Activated naive CD4-positive, alpha-beta T cell treated with anti-CD3 and anti-CD28 coated beads, Interleukin-2, amount 50 U/mL, for 16 hours (primary cell): ENCODE results near the gene KCNMA1.

Source experiments
- DNase-seq: peaks from one replicate; pipeline ENCODE4 v3.0.0-alpha.2; 2020

The KCNMA1 gene

DNA sequence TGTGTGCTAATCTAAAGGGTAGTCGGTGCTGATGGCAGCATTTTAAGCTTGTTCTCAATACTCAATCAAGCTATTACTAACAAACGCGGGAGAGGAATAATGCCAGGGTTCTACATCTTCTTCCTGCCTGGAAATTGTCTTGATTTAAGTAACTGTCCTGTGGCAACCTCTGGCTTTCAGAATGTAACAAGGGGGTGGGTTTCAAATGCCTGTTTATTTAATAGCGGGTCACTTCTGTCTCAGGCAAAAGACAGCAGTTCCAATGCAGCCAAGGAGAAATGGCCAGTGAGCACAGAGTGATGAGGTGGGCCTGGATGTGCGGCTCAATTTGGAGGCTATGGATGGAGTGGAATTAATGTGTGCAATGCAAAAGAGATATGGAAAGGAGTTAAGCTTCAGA, 692.4 kb downstream of the KCNMA1 start:
- DNase-seq: no peak

DNA sequence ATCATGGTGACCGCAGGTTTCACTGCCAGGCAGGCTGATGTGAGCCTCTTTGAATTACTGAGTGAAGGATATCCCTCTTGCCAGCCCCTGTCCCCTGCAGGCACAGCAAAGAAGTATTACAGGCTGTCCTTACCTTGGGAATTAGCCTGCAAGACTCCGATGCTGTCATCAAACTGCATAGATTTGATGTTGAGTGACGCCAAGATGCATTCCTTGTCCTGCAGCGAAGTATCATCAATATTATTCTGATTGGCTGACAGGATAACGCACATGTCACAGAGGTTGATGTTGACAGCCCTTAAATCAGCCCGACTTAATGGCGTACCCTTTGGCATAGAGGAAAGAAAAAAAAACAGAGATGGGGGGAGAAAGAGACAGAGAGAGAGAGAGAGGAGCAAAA, 693.0 kb downstream of the KCNMA1 start:
- DNase-seq: no peak

DNA sequence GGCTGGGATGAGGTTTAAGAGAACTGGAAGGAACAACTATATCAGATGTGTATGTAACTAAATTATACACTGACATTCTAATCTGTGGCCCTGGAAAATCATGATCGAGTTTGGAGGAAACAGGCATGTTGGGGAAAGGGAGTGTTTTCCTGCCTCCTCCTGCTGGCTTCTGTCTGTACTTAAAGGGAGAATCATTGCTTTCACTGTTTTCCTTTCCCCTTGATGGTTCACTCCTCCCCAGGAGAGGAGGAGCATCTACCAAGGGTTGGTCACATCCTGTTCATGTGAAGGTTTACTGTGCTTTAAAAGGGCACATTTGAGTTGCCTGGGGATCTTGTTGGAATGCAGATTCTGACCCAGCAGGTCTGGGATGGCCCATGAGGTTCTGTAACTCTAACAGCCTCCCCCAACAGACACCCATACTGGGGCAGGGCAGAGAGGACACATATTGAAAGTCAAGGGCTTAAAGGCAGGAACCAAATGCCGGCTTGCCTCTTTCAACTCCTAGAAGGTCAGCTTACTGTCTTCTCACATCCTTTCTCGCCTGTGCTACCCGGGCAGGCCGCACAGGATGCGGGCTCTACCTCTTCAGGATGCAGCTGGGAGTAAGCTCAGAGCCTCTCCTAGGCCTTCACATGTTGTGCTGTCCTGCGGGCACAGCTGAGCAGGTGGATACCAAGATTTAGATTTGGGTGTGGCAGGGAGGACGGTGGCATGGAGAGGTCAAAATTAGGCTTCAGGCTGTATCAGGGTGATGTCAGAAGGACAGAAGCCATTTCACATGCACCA, 694.8 kb downstream of the KCNMA1 start:
- DNase-seq: no peak

DNA sequence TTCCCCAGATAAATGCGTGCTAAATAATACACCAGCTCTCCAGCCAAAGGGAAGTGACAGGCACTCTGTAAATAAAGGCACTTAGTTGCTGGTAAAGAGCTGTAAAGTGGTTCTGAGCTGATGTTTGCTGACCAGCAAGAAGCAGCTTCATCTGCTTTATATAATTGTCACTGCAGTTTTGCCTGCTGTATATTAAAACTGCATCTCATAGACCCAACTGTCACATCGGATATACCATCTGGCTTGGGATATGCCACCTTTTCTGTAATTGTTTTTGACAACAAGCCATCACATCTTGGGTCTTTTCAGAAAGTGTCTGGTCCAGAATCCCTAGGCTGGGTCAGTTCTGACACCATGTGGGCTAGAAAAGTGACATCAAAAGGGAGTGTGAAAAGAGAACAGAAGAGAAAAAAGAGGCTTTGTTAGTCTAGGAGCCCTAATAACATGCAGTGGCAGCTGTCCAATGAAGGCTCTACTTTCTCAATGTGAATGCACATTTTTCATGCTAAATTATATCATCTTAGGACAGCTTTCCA, 697.6 kb downstream of the KCNMA1 start:
- DNase-seq: no peak

DNA sequence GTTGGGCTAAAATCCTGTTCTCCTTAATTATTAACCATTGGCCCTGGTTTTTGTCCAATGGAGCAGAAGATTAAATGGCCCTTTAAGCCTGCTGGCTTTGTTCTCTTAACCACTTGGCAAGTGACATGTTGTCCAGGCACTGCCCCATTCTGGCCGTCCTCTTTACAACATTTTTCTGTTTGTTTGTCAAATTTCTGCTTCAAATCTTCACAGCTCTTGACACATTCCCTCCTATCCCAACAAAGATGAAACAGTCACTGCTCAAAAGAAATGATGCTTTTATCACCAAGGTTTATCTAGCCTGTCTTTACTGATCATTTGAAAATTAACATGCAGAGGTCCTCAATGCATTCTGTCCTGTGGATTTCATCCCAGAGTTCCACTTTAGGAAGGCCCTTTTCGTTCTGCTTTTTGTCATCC, 700.4 kb downstream of the KCNMA1 start:
- no peak for DNase-seq

DNA sequence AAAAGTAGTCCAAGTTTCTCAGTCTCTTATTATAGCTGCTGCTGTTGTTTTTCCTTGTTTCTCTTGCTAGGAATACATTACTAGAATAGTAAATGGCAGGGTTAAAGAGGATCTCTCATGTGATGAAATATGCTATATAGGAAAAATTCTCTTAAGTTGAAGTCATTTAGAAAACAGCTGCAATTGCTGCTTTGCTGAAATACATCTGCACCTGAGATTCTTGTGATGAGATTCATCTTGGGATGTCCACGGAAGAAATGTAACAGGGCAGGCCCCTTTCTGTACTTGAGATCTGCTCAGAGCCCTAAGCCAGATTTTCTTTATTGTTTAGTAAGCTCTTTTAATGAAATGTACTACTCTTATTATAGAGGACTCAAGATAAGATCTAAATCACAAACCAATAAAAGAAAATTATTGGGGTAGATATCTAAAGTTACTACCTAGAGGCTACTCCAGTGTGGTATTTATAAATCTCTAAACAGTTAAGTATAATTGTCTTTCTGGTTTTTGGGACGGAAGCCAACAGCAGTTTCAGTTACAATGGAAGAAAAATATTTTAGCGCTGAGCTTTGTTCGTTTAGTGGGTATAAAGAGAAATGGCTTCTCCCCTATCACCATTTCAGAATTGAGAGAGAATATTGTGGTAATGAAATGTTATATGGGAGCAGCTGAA, 701.5 kb downstream of the KCNMA1 start:
- no peak for DNase-seq

DNA sequence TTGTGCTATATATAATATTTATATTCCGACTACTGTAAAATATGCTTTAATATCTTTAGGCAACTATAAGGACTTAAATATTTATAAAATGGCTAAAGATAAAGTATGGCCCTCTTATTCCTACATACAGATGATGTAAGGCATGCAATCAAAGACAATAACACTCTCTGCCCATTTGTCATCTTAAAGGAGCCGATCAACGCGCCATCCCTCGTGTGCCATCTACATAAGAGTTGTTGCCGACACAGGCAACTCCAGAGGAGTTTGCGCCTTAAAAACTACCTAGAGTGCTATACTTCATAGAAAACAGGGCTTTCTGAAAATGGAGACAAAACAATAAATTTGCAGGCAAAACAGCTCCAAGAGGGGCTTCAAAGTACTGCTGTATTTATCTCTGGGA, 709.0 kb downstream of the KCNMA1 start:
- DNase-seq: no peak

DNA sequence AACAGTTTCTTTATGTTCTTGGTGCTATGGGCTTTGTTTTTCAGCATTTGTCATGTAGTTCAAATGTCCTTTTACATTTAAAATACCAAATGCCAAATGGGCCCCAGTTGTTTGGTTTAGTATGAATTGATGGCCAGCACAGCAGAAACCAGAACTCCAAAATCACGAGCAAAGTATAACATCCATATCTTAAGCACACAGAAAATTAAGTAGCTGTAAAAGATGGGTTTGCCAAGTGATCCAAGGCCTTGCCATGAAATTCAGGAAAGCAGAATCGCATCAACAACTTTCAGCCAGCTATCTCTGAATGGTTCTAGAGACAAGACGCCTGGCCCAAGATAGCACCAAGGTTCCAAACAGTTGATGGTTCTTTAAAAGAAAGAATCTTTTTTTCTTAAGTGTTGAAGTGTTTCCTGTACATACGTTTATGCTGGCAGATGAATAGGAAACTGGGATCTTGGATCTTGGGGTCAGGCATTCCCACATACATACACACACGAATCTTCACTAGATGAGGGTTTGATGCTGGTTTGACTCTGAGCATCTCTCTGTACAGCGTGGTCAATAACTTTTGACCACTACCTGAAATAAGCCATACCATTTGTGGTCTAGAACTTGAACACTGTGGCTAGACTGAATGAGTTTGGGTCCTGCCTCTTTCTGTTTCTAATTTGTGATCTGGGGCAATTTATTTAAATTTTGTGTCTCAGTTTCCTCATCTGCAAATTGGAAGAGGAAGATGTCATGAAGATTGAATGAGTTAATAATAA, 711.8 kb downstream of the KCNMA1 start:
- no peak for DNase-seq

DNA sequence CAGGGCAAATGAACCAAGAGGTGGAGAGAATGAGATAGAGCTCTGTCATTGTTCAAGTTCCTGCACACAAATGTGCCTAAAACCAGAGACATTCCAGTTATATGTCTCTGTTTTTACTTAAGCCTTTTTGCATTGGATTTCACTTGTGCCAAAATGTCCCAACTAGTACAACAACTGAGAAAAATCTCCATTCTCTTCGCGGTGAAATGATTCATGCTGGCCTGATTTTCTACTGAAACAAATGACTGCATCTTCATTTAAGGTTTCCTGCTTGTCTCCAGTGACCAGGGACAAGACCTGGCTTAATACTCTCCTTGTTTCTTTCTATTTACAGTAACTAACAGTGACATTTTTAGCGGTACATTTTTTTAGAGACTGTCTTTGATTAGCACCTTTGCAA, 714.9 kb downstream of the KCNMA1 start:
- DNase-seq: no peak

DNA sequence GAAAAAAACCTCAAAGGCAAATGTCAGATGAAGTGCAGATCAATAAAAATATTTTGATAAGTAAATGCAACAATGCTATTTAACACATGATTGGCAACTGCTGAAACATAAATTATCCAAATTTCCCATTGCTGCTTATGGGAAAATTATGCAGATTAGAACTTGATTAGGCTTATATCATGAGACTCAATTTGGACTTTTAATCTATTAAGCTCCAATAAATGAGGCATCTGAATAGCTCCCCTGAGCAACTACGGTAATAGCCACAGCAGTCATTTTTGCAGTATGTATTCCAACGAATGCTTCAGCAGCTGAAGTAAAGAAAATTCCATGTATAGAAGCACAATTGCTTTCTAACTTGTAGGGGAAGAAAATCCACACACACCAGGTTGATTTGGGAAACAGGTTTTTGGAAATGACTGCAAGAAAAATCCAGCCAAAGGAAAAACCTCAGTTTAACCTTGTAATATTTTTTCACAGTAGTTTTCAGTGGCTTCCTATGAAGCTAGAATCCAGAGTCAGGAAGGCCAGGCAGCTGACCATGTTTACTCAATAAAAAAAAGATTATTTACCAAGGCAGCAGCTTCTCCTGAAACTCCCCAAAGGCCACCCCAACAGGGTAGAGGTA, 716.1 kb downstream of the KCNMA1 start:
- no peak for DNase-seq

DNA sequence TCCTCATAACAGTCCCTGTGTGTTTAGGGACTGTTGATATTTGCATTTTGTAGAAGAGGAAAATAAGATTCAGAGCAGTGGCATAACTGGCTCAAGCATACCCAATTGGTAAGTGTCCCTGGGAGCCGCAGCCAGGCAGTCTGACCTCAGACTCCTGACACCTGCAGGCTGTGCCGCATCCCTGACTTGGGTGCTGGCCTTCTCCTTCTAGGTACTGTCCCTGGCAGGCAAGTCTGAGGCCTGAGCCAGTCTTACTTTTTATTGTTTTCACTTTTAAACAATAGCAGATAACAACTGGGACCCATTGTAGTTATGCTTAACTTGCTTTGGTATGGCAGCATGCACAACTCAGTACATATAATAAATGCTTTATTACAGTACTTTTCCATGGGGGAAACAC, 717.0 kb downstream of the KCNMA1 start:
- DNase-seq: no peak

DNA sequence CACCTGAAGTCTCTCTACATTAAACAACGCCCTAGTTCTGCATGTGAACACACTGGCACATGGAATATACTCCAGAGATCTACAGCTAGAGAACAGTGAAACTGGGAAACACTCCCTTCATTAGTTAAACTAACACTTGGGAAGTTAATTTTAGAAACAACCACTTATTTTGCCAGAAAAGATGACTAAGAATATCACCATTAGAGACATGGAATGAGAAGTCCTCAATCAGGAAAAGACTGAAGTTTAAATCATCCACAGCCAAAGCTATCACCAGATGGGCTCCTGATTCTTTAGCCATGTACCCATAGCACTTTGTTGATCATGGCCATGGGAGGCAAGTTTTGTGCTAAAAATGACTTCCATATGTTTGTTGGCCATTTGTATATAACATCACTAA, 719.5 kb downstream of the KCNMA1 start:
- DNase-seq: no peak

DNA sequence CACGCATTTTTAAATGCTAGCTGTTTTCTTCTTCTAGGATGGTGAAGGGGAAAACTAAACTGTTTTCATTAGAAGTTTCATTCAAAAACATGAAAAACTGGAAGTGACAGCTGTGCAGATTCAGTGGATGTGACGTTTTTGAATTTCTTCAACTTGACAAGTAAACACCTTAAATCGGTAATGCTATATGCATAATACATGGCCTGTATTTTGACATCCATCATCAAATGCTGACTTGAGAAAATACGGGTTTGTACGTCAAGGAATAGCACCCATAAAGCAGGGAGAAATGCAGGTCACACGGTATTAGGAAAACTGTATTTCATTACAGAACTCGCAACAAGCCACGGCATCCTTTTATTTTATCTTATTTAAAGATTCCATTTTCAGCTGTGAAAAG, 720.5 kb downstream of the KCNMA1 start:
- DNase-seq: no peak

DNA sequence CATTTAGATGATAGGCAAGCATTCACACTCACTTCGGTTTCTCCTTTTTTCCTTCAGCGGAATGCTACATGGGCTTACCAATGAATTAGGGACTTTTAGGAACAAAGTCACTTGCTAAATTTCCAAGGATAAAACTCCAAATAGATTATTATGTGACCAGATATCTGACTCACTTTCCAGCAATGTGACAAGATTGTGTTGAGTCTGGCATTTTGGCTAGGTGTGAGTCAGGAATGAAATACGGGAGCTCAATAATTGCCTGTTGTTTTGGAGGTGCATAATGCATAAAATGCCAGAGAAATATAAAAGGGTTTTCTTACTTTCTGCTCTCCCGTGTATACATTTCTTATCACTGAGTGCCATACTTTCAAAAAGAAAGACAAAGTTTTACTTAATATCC, 721.1 kb downstream of the KCNMA1 start:
- DNase-seq: no peak

DNA sequence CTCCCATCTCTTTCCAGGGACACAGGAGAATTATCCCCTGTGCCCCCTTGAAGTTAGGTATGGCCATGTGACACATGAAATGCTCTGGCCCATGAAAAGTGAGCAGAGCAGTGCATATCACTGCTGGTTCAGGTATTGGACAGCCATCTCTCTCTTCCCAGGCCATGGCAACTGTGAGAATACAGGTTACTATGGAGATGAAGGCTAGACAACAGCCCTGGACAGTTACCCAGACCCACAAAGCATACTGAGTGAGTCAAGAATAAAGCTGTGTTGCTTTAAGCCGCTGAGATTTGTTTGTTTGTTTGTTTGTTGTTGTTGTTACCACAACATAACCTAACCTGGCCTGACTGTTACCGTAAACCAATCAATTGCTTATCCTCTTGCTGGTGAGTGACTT, 722.3 kb downstream of the KCNMA1 start:
- DNase-seq: no peak

DNA sequence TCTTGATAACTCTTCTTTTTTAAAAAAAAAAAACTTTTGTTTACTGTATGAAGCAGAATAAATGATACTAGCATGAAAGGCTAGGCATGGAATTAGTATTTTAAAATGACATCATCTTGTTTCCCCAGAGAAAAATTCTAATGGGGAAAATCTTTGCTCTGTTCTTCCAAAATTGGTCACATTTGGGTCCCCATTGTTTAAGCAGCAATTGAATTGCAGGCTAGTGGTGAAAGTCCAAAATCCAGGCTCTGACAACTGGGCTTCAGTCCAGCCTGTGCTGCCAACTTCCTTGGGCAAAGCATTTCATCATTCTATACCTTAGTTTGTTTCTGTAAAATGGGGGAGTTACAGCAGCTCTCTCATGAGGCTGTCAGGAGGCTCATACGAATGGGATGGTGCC, 726.4 kb downstream of the KCNMA1 start:
- no peak for DNase-seq

DNA sequence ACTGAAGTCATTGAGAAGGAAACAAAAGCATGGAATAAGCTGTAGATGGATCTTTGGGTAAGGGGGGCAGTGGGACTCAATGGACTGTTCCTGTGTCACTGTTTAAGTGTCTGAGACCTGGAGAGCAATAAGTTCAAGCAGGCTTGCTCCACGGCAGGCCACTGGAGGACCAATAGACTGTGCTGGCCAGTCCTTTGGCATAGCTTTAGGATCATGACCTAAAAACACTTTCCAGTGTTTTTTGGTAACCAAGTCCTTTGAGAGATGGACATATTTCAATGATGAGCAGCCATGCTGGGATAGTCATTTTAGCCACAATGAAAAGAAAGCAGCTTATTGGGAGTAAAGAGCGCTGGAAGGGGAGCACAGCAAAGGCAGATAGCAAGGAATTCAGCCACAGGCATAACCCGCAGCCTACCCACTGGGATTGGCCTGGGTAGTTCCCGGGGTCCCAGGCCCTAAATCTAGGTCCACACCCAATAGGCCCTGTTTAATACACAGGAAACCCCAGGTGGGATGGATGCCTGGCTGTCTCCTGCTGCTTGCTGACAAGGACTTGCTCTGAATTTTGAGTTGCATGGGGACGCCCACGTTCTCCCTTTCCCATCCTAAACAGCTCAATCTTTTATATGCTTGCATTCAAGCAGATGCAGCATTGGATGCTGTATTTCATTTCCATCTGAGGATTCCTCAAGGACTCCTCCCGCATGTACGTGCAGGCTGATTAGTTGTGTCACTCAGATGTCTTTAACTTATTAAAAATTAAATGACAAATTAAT, 727.2 kb downstream of the KCNMA1 start:
- DNase-seq: no peak

DNA sequence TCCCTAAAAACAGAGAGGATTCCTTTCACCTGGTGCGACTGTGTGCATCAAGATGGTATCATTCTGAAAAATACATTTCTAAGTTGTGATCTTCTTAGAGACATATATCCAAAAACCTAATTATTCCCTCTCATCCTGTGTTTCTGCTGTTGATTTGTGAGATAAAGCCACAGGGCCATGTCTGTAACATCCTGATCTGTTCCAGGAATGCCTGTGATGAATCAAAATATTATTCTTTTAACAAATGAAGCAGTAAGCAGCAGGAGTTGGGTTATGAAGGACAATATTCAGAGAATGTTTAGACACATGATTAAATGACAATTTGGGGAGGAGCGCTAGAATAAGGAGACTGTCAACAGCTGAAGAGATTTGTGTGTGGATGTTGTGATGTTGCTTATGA, 731.4 kb downstream of the KCNMA1 start:
- DNase-seq: no peak

DNA sequence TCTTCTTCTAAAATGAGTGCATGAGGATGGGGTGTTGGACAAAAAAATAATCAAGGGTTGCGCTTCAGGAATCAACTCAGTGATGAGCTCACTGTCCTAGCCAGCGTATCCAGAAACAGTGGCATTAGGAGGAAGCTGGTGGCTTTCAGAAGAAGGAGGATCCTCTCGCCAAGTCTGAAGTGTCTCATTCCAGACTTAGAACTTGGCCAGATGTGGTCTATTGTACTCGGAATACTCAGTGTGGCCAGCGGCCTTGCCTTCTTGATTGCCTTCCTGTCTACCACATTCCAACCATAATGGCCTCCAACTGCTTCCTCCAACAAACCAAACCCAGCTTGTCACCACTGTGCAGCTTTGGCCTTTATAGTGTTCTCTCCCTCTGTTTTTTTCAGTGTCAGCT, 732.4 kb downstream of the KCNMA1 start:
- DNase-seq: no peak

DNA sequence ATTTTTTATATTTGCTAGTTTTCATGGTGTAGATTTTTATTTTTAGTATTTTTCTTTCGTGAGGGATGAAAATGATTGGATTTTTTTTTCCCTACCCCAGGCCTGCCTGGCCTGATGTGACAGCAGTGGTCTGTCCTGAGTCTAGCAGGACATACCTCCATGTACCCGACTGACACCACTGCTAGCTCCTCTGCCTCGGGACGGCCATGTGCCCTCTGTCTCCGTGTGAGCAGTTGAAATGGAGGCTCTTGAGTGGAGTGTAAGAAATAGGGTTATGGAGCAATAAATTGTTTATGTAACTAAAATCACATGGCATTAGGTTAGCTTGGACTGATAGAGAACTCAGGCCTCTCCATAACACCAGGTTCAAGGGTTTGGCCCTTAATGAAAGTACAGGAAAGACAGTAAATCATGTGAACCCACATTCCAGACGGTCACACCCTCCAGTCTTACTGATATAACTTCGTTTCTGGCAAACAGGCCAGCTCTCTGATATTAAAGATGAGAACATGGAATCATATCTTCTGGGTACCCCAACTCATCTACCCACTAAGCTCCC, 734.1 kb downstream of the KCNMA1 start:
- no peak for DNase-seq

DNA sequence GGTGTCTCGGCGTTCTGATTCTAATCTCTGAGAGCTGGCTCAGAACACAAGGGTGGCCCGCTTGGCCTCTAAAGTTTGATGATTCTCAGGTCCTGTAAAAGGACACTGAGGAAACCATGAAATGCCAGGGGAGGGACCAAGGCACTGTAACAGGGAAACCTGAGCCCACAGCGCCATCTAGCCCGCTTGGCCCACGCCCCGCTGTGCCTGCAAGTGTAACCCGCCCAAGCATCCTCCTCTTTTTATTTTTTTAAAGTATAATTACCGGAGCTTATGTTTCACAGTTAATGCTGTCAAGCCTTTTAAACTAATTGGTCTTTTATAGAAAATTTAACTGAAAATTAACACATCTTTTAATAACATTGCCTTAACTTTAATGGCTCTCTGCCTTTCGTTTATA, 734.7 kb downstream of the KCNMA1 start:
- DNase-seq: no peak

DNA sequence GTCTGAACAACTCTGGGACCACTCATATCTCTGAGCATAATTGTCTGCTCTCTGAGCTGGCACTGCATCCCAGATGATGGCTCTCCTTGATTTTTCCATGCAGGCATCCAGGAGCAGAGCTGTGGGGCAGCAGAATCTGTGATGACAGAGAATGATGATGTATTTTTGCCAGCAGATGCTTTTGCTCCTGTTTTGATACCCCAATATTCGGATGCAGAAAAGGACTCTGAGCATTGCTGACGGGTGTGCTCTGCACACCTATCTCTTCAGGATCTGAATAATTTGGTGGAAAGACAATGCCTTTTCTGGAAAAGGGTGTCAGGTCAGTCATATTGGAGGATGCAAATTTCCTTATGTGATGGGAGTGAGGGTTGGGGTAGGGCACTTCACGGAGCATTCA, 735.9 kb downstream of the KCNMA1 start:
- no peak for DNase-seq
